Esophagus muscularis mucosa (tissue), 4 donors: ENCODE results near the gene F8.

Experiments used
- EP300 ChIP-seq: sonication (generic); formaldehyde crosslinking; IDR thresholded peaks from one replicate; pipeline ENCODE4 v1.6.1; 2017; ENCODE audit warnings: antibody characterized with exemption
- POLR2A ChIP-seq: fragments of 450-650 bp; IDR thresholded peaks from one replicate; pipeline ENCODE4 v1.6.1; 2017; ENCODE audit warnings: antibody characterized with exemption, moderate library complexity, mild to moderate bottlenecking, low read depth
- POLR2AphosphoS5 ChIP-seq, 2 donors: sonication (generic); formaldehyde crosslinking; IDR thresholded peaks; one replicate each; pipeline ENCODE4 v1.6.1; 2017; ENCODE audit warnings: antibody characterized with exemption in 2 of 2
- TF ChIP-seq, protein P1 (sequence below), 3 experiments: fragments of 200-600 bp in 2 of 3; fragments of 450-650 bp in 1 of 3; sonication (generic) in 2 of 3; IDR thresholded peaks; one replicate each; pipeline ENCODE4 v1.5.1; 2017 to 2019; ENCODE audit warnings: antibody characterized with exemption in 3 of 3, mild to moderate bottlenecking in 2 of 3, moderate library complexity in 1 of 3

DNA sequence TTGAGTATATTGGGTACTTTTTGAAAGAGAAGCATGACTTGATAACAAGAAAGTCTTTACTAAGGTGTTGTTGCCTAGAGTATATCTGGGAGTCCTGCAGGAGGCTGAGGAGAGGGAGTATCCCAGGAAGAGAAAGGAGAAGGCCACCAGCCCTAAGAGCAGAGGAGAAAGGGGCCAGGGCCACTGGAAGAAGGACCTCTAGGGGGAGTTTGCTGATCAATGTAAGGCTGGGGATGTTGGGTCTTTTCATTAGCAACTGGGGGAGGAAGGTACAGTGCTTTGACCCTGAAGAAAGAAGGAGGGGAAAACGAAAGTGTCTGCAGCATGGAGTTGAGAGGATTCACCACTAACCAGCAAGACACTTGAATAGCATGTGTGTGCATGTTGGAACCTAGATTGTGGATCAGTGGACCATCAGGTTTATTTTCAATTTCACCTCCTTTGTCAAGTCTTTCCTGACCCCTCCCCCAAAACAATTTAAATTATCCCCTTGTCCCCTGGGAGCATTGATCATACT is 192.5 kb downstream of the F8 start:
- TF ChIP-seq, protein P1, sequence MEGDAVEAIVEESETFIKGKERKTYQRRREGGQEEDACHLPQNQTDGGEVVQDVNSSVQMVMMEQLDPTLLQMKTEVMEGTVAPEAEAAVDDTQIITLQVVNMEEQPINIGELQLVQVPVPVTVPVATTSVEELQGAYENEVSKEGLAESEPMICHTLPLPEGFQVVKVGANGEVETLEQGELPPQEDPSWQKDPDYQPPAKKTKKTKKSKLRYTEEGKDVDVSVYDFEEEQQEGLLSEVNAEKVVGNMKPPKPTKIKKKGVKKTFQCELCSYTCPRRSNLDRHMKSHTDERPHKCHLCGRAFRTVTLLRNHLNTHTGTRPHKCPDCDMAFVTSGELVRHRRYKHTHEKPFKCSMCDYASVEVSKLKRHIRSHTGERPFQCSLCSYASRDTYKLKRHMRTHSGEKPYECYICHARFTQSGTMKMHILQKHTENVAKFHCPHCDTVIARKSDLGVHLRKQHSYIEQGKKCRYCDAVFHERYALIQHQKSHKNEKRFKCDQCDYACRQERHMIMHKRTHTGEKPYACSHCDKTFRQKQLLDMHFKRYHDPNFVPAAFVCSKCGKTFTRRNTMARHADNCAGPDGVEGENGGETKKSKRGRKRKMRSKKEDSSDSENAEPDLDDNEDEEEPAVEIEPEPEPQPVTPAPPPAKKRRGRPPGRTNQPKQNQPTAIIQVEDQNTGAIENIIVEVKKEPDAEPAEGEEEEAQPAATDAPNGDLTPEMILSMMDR (IDR thresholded peaks at IDR 0.05), result no peak
- TF ChIP-seq POLR2AphosphoS5 (IDR thresholded peaks at IDR 0.05), result no peak
- no peak for TF ChIP-seq POLR2A
- no peak for TF ChIP-seq EP300
